ENCODE data around the gene NDUFS3.

NDUFS3 gene

DNA sequence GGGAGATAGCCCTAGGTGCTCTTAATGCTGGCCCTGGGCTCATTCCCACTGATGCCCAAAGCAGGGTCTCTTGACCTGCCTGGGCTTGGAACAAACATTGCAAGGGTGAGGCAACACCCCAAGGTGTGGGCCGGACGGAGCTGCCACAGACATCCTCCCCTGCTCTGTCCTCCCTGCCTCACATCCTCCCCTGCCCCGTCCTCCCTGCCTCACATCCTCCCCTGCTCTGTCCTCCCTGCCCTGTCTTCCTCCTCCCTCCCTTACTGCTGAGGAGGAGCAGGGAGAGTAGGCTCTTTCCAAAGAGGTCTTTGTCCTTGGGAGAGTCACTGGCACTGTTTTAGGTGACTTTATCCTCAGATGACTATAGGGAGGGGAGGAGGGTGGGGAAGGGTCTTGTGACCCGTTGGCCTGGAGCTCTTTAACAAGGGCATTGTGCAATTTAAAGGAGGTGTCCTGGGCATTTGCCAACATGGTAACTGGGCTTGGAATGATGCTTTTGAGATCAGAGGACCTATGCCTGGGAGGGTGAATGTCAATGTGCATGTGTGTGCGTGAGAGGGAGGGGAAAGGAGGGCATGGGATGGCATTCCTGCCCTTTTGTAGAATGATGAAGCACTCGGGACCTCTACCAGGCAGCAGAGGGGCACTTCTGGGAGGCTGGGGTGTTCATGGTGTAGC lies 8.3 kb downstream of the NDUFS3 start:
- H3K4me3 ChIP-seq (ENCODE audit: low read length): no peak overlapping the region

DNA sequence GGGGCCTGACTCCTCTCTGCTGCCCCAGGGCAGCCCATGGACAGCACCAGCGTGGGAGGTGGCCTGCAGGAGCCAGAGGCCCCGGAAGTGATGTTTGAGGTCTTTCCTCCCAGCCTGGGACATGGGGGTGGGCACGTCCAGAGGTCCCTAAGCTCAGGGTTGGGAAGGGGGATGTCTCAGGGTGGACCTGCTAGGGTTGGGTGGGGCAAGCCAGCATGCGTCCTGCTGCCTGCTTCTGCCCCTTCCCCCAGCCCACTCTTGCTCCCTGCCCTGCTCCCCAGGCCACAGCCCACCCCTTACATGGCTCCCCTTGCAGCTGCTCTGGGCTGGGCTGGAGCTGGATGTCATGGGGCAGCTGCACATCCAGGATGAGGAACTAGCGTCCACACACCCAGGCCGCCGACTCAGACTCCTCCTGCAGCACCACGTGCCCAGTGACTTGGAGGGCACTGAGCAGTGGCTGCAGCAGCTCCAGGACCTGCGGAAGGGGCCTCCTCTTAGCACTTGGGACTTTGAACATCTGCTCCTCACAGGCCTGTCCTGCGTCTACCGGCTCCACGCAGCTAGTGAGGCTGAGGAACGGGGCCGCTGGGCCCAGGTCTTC lies 9.0 kb downstream of the NDUFS3 start:
- DNase-seq (ENCODE audit: low read depth): no peak
- H3K4me3 ChIP-seq (ENCODE audit: low read length): no peak overlapping the region
- TF ChIP-seq, protein P1, sequence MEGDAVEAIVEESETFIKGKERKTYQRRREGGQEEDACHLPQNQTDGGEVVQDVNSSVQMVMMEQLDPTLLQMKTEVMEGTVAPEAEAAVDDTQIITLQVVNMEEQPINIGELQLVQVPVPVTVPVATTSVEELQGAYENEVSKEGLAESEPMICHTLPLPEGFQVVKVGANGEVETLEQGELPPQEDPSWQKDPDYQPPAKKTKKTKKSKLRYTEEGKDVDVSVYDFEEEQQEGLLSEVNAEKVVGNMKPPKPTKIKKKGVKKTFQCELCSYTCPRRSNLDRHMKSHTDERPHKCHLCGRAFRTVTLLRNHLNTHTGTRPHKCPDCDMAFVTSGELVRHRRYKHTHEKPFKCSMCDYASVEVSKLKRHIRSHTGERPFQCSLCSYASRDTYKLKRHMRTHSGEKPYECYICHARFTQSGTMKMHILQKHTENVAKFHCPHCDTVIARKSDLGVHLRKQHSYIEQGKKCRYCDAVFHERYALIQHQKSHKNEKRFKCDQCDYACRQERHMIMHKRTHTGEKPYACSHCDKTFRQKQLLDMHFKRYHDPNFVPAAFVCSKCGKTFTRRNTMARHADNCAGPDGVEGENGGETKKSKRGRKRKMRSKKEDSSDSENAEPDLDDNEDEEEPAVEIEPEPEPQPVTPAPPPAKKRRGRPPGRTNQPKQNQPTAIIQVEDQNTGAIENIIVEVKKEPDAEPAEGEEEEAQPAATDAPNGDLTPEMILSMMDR (conservative IDR thresholded peaks at IDR 0.05; ENCODE audit: low read length): no peak

More for the DNA sequence above, 8.3 kb downstream of the NDUFS3 start:
- DNase-seq (ENCODE audit: low read depth): no peak
- TF ChIP-seq, protein P1 (conservative IDR thresholded peaks at IDR 0.05; ENCODE audit: low read length): no peak

DNA sequence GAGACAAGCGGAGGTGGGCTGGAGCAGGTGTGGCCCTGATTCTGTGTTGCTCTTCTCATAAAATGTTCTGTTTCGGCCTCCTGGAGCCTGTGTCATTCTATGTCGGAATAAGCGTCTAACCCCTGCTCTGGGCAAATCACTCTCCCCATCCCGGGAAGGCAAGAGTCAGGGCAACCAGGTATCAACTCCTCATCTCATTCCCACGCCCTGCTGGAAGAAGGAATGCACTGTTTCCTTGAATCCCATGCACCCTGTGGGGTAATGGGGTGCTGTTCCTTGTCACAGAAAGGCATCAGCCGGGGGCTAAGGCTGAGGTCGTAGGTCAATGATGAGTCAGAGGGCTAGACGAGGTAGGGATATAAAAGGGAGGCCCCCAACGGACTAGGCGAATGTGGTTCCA lies 10.2 kb downstream of the NDUFS3 start:
- DNase-seq (ENCODE audit: low read depth): no peak
- TF ChIP-seq, protein P1 (conservative IDR thresholded peaks at IDR 0.05; ENCODE audit: low read length): no peak
- no peak overlapping the region for H3K4me3 ChIP-seq (ENCODE audit: low read length)

DNA sequence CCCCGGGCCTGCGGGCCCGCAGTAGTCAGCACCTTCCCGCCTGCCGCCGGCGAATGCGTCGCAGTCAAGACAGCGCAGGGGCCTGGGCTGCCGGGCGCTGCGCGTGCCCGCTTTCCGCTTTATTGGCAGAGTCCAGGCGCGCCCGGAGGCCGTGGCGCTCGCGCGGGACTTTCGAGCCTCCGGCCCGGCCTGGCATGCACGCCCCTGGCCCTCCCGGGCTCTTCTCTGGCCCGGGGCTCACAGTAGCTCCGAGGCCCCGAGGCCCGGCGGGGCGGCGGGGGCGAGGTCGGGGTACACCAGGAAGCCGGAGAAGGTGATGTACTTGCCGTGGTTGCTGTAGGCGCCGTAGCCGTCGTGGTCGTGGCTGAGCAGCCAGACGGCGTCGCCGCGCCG lies 10.7 kb downstream of the NDUFS3 start:
- no peak overlapping the region for H3K4me3 ChIP-seq (ENCODE audit: low read length)
- DNase-seq (ENCODE audit: low read depth): no peak
- TF ChIP-seq, protein P1 (conservative IDR thresholded peaks at IDR 0.05; ENCODE audit: low read length): no peak

DNA sequence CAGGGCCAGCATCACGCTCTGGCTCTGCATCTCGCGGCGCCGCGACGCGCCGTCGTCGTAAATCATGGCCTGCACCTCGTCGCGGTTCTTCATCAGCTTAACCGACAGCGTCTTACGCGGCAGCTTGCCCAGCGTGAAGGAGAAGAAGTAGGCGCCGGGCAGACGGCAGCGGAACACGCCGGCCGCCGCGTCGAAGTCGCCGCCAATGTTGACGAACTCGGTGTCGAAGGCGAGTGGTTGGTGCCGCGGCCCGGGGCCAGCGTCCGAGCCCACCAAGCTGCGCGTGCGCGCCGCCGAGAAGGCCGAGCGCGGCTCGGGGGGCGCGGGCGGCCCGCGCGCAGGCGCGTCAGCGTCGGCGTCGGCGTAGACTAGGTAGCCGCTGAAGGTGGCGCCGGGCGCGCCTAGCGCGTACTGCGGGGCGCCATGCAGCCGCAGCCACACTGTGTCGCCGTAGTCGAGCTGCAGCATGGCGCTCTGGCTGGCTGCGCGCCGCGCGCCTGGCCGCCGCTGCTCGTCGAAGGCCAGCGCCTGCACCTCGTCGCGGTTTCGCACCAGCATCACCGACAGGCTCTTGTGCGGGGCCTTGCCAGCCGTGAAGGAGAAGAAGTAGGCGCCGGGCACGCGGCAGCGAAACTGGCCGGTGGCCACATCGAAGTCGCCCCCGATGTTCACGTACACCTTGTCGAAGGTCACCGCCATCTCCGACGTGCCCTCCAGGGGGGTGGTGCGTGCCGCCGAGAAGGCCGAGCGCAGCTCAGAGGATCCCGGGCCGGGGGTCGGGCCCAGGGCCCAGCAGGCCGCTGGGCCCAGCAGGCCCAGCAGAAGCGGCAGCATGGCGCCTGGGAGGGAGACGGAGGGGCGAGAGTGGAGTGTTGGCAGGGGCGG lies 11.3 kb downstream of the NDUFS3 start:
- DNase-seq (ENCODE audit: low read depth): no peak
- TF ChIP-seq, protein P1 (conservative IDR thresholded peaks at IDR 0.05; ENCODE audit: low read length): no peak
- H3K4me3 ChIP-seq (ENCODE audit: low read length): no peak overlapping the region

DNA sequence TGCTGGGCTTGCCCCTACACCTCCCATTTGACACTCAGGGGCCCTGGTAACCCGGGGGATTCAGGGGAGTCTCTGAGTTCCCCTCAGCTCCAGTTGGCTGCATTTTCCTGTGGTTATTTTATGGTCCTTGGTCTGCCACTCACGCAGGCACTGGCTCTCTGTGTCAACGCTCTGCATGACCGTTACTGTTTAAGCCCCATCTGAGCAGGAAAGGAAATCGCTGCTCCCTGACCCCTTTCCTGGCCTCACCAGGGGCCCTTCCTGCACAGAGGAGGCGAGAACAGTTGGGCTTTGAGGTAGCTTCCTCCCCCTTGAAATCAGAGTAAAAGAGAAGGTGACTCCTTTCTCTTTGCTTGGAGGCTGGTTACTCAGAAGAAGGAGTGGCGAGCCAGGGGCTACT lies 12.9 kb downstream of the NDUFS3 start:
- no peak overlapping the region for H3K4me3 ChIP-seq (ENCODE audit: low read length)
- TF ChIP-seq, protein P1 (conservative IDR thresholded peaks at IDR 0.05; ENCODE audit: low read length): no peak
- DNase-seq (ENCODE audit: low read depth): no peak

Measured in AG10803 (cell line).